NK-92 (cell line): ENCODE measurements around the gene FN3K.

ENCODE experiments used
- DNase-seq: peaks from one replicate; lab custom pipeline; 2025; ENCODE audit not compliant: unreplicated experiment; lab: John Stamatoyannopoulos, UW

FN3K gene

DNA sequence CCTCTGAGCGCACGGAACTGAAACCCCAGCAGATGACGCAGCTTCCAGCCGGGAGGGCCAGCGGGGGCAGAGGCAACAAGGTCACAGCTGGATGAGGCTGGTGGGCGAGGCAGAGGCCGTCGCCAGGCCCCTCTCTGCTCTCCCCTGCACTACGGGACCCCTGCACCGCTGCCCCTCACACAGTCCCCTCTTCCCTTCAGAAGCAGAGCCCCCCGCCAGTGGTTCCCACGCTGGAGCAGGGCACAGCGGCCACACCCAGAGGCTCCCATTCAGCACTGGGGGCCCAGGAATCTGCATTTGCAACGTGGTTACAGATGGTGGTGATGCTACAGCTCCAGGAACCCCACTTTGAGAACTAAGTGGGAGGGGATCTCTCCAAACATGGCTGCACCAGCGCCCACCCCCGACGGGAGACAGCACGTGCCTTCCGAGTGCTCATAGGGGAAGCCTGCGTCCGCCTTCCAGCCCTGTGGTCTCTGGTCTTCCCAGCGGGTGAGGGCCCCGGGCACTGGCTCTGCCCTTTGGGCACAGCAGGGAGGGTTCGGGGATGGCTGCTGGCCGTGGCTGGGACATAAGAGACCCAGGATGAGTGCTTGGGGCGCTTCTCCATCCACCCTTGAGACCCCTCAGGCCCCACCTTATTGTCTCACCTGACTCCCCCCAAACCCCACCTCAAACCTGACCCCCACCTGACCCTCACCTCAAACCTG lies 32.2 kb upstream of the FN3K start:
- no peak for DNase-seq

DNA sequence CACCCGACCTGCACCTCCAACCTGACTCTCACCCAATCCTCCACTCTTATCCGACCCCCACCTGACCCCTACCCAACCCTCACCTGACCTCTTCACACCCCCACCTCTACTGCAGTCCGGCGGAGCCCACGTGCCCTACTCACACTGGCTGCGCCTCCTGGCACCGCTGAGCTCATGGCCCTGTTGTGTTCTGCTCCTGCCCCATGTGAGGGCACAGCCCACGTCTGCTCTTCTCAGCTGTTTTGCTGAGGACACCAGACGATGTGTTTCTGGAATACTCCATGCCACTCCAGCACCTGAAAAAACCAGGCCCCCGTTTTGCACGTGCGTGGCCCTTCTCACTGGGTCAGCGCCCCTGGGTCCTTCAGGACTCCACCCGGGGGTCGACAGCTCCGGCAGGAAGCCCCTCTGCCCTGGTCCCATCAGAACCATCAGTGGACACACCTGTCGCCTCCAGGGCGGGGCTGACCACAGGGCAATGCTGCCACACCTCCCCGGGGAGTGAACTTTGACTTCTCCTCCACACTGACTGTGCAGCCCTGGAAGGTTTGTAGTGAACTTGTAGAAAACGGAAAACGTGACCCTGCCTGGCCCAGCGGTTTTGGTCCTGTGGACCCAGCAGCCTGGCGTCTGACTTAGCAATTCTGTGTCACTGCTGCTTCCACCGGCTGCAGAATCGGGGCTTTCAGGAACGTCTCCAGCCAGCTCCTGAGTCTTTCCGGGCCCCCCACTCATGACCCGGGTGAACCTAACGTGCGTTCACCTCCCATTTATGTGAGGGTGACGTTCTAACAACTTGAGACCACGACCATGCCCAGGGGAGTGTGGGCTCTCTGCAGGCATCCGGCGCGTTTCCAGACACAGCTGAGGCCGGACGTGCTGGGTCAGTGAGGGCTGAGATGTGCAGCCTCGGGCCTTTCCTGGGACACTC lies 31.2 kb upstream of the FN3K start:
- DNase-seq: no peak

DNA sequence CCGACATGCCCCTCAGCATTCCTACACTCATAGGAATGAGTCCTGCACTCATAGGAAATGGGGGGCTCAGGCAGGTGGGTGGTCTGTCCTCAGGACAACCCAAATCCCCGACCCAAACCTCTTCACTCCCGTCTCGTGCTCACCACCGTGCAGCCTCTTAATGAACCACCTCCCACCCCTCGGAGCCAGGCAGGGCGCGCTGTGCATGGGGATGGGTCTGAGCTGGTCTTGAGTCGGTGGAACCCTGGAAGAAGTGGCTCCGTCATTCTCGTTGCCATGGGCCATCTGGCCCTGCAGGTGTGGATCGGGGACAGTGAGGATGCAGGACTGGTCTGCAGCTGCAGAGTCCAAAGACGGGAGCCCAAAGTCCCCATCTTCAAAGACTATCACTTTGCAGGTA lies 30.5 kb upstream of the FN3K start:
- DNase-seq: no peak

DNA sequence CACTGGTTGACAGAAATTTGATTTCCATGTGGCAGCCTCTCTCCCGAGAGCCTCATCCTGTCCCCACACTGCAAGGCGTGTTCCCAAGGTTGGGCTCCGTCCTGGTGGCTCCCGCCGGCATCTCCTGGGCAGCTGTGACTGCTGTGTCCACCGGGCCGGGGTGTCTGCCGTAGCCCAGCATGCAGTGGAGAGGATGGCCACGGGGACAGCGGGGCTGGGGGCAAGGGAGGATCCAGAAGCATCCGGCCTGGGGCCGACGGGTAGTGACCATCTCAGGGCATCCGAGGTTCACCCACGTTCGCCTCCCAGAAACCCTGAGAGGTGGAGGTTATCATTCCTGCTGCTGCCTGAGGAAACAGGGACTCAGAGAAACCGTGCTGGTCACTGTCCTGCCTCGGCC lies 29.7 kb upstream of the FN3K start:
- no peak for DNase-seq

DNA sequence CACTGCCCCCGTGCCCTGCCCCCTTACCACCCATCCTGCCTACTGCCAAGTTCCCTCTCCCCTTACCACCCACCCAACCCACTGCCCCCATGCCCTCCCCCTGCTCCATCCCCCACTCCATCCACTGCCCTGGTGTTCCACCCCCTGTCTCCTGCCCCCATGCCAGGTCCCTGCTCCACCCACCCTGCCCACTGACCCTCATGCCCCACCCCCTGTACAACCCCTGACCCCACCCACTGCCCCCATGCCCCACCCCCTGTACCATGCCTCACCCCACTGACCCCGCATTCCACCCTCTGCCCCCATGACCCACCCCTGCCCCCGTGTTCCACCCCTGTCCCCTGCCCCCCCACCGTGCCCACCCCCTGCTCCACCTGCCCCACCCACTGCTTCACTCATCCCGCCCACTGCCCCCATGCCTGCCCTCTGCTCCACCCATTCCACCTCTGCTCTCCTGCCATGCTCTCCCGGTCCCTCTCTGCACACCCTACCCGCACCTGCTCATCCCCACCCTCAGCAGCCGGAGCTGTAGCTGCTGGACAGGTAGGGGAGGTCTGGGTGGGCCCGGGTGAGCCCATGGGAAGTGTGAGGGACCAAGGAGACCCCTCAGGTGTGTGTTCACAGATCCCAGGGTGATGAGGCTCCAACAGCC lies 26.3 kb upstream of the FN3K start:
- DNase-seq: no peak

DNA sequence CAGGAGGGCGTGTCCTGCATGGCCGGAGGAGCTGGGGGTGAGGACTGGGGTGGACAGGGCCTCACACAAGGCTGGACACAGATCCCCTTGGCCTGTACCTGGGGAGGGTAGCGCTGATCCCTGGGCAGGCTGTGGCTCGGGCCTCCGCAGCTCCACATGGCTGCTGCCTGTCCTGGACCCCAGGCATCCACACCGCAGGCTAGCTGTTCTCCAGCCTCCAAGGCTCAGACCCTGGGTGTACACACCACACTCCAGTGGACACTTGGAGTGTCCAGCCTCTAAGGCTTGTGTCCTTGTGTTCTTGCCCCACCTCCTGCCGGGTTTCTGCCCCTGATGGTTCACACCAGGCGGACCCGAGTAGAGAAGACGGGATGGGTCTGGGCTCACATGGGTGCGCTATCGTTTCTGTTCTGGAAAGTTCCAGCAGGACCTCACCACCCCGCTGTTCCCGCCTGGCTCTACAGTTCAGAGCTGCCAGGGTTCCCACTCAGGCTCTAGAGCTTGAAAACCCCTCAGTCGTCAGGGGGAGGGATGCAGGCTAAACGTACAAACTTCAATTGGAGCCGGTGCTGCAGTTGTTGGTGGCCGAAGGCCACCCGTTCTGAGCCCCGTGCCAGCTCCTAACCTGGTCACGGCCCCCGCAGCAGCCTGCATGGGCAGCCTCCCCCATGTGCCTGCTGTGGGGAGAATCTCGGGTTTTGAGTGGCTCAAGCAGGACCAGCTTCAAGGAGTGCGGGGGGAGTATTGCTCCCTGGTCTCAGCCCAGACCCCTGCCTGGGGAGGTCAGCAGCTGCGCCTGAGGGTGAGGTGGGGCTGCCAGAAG lies 25.5 kb upstream of the FN3K start:
- DNase-seq: no peak

DNA sequence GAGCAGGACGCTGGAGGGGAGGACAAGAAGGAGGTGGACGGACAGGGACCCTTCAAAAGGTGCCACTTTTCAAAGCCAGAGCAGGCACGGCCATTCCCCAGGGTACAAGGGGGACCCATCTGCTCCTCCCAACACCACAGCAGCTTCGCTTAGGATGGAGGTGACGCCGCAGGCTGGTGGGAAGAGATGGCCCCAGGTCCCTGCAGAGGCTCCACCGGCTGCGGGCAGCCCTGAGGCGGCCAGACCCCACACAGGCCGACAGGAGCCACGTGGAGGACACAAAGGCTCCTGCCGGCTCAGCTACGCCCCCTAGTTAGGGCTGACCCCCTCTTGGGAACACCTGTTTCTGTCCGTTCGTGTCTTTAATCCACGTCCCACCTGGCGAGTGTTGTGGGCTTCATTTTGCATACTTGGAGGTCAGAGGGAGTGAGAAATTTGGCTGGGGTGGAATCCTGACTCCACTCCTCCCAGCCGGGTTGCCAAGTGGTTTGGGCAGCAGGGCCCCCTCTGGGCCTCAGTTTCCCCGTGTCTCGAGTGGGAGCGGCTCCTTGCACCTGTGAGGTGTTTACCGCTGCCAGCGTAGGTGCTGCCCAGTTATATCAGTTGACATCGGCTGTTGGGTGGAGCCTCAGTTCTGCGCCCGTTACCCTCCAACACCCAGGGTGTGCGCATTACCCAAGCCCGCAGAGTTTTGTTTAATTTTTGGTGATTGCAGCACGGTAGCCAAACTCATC lies 24.7 kb upstream of the FN3K start:
- DNase-seq: no peak

DNA sequence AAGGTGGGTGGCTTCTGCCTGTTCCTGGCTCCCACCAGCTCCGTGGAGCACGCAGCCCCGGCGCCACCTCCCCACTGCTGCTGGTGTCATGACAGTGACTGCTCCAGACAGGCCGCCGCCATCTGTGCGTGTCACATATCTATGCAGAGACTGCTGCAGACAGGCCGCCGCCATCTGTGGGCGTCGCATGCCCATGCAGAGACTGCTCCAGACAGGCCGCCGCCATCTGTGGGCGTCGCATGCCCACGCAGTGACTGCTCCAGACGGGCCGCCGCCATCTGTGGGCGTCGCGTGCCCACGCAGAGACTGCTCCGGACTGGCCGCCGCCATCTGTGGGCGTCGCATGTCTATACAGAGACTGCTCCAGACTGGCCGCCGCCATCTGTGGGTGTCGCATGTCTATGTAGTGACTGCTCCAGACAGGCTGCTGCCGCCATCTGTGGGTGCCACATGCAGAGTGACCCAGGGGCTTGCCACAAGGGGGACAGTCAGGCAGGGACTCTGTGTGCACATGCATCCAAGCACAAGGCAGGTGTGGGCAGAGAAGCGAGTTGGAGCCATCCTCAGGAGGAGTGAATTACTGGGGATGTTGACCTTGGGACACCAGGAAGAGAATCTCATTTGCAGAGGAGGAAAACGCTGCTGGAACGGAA lies 22.2 kb upstream of the FN3K start:
- DNase-seq: no peak

DNA sequence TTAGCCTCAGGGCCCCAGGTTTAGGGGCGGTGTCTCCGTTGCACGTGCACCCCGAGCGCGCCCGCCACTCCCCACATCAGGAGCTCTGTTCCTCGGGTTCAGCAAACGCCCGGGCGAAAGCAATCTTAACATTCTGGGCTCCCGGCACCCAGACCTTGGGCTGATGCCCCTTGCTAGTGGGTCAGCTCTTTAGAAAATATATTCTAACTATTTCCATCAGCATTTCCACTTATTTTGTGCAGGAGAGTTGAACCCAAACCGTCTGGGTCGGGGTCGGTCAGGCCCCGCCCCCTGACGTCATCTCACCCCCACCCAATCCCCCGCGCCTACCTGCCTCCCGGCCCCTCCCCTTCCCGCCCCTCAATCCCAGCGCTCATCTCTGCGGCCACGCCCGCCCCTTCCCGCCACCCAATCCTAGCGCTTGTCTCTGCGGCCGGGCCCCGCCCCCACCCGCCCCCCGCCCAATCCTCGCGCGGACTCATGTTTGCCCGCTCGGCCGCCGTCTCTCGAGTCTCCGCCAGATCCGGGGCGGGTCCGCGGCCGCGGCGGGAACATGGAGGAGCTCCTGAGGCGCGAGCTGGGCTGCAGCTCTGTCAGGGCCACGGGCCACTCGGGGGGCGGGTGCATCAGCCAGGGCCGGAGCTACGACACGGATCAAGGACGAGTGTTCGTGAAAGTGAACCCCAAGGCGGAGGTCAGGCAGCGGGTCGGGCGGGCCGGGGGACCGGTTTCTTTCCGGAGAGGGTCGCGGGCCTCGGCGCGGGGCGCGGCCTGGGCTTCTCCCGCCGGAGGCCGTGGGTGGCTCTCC lies 19.0 kb upstream of the FN3K start, which contains the start of gene FN3KRP:
Gene FN3KRP (plus strand): TSS at position 504 of the 808 bp plus-strand sequence. CDS start 50 bp downstream, at position 554.
- DNase-seq: peak; percentile 72

DNA sequence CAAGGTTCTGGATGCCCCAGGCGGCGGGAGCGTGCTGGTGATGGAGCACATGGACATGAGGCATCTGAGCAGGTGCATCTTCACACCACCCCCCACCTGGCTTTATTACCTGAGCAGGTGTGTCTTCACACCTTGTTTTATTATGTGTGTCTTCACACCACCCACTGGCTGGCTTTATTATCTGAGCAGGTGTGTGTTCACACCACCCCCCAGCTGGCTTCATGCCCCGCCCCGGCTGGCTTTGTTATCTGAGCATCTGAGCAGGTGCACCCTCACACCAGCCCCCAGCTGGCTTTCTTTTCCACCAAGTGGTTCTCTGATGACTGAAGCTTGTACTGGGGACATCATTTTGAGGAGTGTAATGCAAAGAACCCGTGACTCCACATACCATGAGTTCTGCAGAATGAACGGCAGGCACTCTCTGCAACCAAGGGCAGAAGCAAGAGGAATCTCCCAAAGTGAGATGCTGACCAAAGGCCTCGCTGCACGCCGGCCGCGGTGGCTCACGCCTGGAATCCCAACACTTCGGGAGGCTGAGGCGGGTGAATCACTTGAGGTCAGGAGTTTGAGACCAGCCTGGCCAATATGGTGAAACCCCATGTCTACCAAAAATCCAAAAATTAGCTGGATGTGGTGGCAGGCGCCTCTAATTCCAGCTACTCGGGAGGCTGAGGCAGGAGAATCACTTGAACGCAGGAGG lies 16.3 kb upstream of the FN3K start:
- DNase-seq: no peak

DNA sequence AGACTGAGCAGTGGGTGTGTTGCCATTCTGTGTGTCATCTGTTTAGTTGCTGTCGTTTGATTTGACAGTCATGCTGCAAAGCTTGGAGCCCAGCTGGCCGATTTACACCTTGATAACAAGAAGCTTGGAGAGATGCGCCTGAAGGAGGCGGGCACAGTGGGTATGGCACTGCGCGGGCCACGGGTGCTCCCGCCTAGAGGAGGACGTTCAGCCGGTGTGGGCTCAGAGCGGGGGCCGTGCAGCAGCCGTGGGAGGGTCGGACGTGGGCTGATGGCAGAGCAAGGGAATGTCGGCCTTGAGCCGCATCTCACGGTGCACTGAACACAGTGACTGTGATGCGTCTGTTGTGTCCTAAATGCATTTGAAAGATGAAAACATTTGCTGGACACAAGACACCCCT lies 15.2 kb upstream of the FN3K start:
- DNase-seq: no peak

DNA sequence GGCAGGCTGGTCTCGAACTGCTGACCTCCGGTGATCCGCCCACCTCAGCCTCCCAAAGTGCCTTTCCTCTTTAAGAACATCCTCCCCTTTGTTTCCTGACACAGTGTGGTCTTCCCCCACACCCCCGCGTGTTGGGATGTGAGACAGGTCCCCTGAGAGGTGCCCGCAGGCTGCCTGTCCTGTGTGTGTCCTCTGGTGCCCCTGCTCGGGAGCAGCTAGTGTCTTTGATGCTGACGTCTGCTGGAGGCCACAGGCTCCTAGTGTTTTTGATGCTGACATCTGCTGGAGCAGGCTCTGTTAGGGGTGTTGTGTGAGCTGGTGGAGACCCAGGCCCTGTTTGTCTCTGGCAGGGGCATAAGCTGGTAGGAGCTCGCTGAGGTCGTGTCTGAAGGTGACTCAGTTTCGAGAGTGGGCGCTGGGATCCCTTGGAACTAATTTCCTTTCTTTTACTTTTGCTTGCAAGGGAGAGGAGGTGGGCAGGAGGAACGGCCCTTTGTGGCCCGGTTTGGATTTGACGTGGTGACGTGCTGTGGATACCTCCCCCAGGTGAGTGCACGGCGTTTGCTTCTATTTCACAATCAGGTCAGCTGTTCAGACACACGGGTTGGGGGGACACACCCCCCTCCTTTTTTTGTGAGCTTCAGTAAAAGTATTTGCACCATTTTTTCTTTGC lies 12.9 kb upstream of the FN3K start:
- DNase-seq: no peak

DNA sequence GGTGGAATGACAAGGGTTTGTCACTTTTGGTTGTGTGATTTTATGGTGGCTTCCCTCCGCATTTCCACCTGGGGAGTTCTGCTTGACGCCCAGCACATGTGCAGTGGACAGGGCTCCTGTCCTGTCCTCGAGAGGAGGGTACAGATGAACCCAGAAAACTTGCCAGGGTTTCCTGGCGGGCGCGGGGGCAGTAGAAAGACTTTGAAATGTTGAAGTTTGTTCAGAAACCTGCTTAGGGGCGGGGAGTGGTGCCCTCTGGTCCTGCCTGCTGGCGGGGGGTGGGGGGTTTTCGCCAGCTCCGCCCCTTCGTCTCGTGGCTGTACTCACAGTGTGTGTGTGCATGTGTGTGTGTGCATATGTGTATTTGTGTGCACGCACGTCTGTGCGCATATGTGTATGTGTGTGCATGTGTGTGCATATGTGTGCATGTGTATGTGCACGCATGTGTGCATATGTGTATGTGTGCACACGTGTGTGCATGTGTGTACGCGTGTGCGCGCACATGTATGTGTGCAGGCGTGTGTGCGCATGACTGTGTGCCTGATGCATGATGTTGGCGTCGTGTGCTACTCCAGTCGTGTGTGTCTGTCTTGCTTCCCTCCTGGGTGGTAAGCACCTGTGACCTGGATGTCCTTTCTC lies 12.1 kb upstream of the FN3K start:
- DNase-seq: no peak

DNA sequence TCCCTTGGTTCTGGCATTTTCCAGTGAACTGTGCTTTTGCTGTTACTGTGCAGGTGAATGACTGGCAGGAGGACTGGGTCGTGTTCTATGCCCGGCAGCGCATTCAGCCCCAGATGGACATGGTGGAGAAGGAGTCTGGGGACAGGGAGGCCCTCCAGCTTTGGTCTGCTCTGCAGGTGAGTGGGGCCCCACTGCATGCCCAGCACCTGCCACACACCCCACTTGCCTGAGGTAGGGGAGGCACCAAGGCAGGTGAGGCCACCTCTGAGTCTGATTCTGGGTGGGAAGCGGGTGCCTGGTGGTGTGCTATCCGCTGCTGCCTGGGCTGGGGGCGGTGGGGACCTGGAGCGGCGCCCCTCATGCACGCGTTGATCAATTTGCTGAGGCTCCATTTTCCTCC lies 9.0 kb upstream of the FN3K start:
- no peak for DNase-seq

DNA sequence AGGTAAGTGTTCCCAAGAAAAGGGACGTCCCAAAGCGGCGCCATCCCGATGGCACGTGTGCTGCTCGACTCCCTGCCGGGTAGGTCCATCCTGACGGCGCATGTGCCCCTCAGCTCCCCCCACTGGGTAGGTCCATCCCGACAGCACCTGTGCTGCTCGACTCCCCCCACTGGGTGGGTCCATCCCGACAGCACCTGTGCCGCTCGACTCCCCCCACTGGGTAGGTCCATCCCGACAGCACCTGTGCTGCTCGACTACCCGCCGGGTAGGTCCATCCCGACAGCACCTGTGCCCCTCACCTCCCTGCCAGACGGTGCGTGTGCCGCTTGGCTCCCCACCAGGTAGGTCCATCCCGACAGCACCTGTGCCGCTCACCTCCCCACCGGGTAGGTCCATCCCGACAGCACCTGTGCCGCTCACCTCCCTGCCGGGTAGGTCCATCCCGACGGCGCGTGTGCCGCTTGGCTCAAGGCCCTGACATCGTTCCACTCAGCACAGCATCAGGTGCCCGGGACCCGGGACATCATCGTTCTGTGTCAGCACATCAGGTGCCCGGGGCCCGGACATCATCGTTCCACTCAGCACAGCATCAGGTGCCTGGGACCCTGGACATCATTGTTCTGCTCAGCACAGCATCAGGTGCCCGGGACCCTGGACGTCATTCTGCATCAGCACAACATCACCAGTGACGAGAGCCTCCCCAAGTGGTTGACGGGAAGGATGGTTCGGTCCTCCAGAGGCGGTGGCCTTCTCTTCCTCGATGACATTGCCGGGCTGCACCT lies 5.7 kb upstream of the FN3K start:
- DNase-seq: no peak

DNA sequence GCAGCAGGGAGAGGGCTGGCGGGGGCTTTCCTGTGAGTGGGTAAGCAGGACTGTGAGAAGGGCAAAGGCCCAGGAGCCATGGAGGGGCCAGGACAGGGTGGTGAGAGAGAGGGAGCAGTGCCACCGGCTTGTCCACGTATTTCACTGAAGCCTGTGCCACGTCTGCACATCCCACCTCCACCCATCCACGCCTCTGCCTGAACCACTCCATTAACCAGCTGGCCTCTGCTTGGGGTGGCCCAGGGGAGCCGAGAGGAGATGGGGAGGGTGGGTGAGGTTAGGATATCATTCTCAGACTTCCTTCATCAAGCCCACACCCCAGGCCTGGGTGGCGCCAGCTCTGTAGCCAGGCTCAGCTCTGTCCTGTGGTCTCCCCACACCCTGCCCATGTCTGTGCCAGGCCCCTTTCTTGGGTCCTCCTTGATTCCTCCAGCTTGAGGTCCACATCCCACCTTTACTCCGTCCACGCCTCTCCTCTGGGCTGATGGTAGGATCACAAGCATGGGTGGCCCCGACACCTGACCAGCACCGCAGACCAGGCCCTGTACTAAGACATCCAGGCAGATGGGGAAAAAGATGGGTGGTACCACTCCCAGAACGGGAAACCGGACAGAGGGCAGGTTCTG lies 3.2 kb upstream of the FN3K start:
- no peak for DNase-seq
